ENCODE results near the gene TAF4.

DNA sequence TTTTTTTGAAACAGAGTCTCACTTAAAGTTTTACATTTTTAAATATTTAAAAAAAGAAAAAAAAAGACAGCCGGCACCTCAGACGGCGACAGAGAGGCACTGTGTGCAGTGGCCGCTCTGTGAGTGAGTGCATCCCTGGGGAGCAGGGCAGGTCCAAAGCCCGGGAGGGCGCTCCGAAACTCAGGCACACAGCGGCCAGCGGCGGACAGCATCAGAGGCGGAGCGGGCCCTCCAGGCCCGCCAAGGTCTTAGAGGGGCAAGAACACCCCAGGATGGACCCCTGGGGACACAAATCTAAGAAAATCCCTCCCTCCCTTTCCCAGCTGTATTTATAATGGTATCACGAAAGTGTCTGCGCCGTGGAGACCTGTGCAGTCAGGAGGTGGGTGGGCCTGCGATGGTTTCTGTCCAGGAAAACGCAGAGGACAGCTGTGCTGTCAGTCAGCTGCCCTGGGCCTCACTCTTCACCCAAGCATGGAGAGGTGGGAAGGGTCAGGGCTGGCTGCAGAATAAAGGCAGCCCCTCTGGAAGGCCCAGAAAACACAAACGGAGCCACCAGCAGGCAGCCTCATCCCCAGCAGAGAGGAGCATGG, 43.8 kb downstream of the TAF4 start:
- TF ChIP-seq, protein P1, sequence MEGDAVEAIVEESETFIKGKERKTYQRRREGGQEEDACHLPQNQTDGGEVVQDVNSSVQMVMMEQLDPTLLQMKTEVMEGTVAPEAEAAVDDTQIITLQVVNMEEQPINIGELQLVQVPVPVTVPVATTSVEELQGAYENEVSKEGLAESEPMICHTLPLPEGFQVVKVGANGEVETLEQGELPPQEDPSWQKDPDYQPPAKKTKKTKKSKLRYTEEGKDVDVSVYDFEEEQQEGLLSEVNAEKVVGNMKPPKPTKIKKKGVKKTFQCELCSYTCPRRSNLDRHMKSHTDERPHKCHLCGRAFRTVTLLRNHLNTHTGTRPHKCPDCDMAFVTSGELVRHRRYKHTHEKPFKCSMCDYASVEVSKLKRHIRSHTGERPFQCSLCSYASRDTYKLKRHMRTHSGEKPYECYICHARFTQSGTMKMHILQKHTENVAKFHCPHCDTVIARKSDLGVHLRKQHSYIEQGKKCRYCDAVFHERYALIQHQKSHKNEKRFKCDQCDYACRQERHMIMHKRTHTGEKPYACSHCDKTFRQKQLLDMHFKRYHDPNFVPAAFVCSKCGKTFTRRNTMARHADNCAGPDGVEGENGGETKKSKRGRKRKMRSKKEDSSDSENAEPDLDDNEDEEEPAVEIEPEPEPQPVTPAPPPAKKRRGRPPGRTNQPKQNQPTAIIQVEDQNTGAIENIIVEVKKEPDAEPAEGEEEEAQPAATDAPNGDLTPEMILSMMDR (conservative IDR thresholded peaks at IDR 0.05 in 1 of 2, IDR thresholded peaks at IDR 0.05 in 1 of 2; ENCODE audit: low read depth in 1 of 2, low read length in 2 of 2), result no peak
- no peak for TF ChIP-seq EZH2 (IDR thresholded peaks at IDR 0.05; ENCODE audit: low read length, missing control alignments)

All from fibroblast of lung (primary cell).